K562 (cell line): ENCODE results near the gene PPCDC. TPM values are rescaled to one million over a fixed set of nuclear protein-coding genes. Genes with fewer than 3 reads are reported as not detected.

ENCODE experiments used
- KLF16 ChIP-seq: IDR thresholded peaks from 2 replicates; pipeline ENCODE4 v1.6.1; 2016; ENCODE audit warnings: antibody characterized with exemption
- PHF8 ChIP-seq: fragments of 200-600 bp; sonication (generic); IDR thresholded peaks from 2 replicates; pipeline ENCODE4 v1.6.1; 2012; ENCODE audit warnings: mixed run types, mild to moderate bottlenecking, inconsistent platforms, low read length, moderate library complexity, borderline replicate concordance
- RBM17 ChIP-seq: fragments of 200-400 bp; formaldehyde crosslinking; IDR thresholded peaks from 2 replicates; pipeline ENCODE4 v1.6.1; 2017; ENCODE audit warnings: low read depth, mild to moderate bottlenecking, low read length, borderline replicate concordance
- SLC30A9 ChIP-seq: fragments of 250-450 bp; sonication (Bioruptor Pico); IDR thresholded peaks from 2 replicates; pipeline ENCODE4 v1.8.0; 2022; ENCODE audit warnings: mild to moderate bottlenecking, moderate library complexity
- TCF7L2 ChIP-seq: fragments of 150-350 bp; IDR thresholded peaks from 2 replicates; pipeline ENCODE4 v1.6.1; 2016; ENCODE audit warnings: low read depth, mild to moderate bottlenecking, low read length, moderate library complexity
- polyA plus RNA-seq, 8 experiments: library from polyadenylated mRNA; depleted of rRNA in 4 of 8; stranded (reverse) in 5 of 8; unstranded in 3 of 8; fragments of >200 nt; fragmentation: Nextera tagmentation in 2 of 8; fragmentation: Illumina TruSeq in 1 of 8; extraction: Ambion mirVana in 2 of 8; extraction: Trizol in 1 of 8; gene quantifications; 2 replicates each; pipeline versions ENCODE4 v1.2.1 to v1.2.3, GENCODE V29; 2011 to 2014; ENCODE audit warnings: inconsistent platforms in 1 of 8, missing spikeins in 1 of 8
- total RNA-seq, 7 experiments: library from RNA; depleted of rRNA in 6 of 7; stranded (reverse); fragments of >200 nt in 6 of 7; fragmentation: Illumina TruSeq in 2 of 7; extraction: Trizol in 2 of 7; gene quantifications; 2 replicates each; pipeline versions ENCODE4 v1.2.1 to v1.2.3, GENCODE V29; 2011 to 2021; ENCODE audit warnings: low replicate concordance in 1 of 7
- TF ChIP-seq, protein P1 (sequence below), 2 experiments: fragments of 450-650 bp in 1 of 2; sonication (generic) in 1 of 2; formaldehyde crosslinking in 1 of 2; IDR thresholded peaks; 2 replicates each; pipeline versions ENCODE4 v1.7.1 to v1.9.0; 2016 to 2022; ENCODE audit warnings: inconsistent platforms in 1 of 2, mild to moderate bottlenecking in 1 of 2, missing genetic modification reagents in 1 of 2
- TF ChIP-seq, protein P2 (sequence below): sonication (generic); formaldehyde crosslinking; IDR thresholded peaks from 2 replicates; pipeline ENCODE4 v1.8.1; 2023; ENCODE audit warnings: mild to moderate bottlenecking, missing genetic modification reagents
- TF ChIP-seq, protein P3 (sequence below), 2 experiments: IDR thresholded peaks in 1 of 2; conservative IDR thresholded peaks in 1 of 2; 2 replicates each; pipeline ENCODE4 v1.6.1; 2016; ENCODE audit warnings: low read depth in 2 of 2, mild to moderate bottlenecking in 1 of 2, missing compliant biosample characterization in 1 of 2, missing genetic modification characterization in 1 of 2, moderate library complexity in 1 of 2
- TF ChIP-seq, protein P4 (sequence below): sonication (generic); formaldehyde crosslinking; IDR thresholded peaks from 2 replicates; pipeline ENCODE4 v1.8.1; 2023; ENCODE audit warnings: mild to moderate bottlenecking, missing genetic modification reagents

Gene PPCDC
- total and polyA plus RNA-seq, 9 of the 15 experiments (the other 6 are each of a cell fraction or from before 2014, with no cell fraction given) = 10.9 to 53.6 (median 16.7) TPM

DNA sequence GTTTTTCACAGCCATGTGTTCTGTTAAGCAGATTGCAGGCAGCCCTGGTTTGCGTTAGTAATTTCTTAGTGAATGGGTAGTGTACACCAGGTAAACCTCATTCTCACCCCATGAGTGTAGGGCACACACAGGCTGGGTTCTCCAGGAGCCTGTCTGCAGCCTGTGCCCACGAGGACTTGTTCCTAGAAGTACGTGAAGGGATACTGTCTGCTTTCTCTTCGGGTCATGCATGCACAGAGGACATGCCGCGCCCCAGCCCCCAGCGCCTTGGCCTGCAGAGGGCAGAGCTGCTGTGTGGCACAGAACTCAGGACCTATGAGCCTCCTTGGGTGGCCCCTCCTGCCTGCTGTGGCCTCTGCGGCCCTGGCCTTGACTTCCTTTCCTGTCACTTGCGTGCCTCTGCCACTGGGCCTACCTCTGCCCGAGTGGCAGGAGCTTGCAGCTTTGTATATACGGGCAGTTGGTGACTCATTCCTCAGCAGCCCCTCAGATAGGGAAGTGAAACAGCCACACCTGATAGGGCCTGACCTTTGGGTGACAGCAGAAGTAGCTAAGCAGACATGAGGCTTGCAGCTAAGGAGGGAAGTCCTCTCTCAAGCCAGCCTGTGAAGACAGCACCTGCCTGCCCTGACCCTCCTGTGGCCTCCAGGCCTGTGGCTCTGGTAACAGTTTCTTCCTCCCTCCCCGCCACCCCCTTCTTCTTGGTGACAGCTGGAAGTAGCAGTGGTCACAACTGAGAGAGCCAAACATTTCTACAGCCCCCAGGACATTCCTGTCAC, 19.5 kb downstream of the PPCDC start (continued):
- TF ChIP-seq, protein P1, sequence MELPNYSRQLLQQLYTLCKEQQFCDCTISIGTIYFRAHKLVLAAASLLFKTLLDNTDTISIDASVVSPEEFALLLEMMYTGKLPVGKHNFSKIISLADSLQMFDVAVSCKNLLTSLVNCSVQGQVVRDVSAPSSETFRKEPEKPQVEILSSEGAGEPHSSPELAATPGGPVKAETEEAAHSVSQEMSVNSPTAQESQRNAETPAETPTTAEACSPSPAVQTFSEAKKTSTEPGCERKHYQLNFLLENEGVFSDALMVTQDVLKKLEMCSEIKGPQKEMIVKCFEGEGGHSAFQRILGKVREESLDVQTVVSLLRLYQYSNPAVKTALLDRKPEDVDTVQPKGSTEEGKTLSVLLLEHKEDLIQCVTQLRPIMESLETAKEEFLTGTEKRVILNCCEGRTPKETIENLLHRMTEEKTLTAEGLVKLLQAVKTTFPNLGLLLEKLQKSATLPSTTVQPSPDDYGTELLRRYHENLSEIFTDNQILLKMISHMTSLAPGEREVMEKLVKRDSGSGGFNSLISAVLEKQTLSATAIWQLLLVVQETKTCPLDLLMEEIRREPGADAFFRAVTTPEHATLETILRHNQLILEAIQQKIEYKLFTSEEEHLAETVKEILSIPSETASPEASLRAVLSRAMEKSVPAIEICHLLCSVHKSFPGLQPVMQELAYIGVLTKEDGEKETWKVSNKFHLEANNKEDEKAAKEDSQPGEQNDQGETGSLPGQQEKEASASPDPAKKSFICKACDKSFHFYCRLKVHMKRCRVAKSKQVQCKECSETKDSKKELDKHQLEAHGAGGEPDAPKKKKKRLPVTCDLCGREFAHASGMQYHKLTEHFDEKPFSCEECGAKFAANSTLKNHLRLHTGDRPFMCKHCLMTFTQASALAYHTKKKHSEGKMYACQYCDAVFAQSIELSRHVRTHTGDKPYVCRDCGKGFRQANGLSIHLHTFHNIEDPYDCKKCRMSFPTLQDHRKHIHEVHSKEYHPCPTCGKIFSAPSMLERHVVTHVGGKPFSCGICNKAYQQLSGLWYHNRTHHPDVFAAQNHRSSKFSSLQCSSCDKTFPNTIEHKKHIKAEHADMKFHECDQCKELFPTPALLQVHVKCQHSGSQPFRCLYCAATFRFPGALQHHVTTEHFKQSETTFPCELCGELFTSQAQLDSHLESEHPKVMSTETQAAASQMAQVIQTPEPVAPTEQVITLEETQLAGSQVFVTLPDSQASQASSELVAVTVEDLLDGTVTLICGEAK (IDR thresholded peaks at IDR 0.05) = no peak
- TF ChIP-seq, protein P1 (CRISPR knock-in tag; IDR thresholded peaks at IDR 0.05) = no peak
- TF ChIP-seq PHF8 (no peak), TCF7L2 (no peak), KLF16 (no peak), RBM17 (no peak), SLC30A9 (CRISPR knock-in tag) (no peak)
- TF ChIP-seq, protein P2, sequence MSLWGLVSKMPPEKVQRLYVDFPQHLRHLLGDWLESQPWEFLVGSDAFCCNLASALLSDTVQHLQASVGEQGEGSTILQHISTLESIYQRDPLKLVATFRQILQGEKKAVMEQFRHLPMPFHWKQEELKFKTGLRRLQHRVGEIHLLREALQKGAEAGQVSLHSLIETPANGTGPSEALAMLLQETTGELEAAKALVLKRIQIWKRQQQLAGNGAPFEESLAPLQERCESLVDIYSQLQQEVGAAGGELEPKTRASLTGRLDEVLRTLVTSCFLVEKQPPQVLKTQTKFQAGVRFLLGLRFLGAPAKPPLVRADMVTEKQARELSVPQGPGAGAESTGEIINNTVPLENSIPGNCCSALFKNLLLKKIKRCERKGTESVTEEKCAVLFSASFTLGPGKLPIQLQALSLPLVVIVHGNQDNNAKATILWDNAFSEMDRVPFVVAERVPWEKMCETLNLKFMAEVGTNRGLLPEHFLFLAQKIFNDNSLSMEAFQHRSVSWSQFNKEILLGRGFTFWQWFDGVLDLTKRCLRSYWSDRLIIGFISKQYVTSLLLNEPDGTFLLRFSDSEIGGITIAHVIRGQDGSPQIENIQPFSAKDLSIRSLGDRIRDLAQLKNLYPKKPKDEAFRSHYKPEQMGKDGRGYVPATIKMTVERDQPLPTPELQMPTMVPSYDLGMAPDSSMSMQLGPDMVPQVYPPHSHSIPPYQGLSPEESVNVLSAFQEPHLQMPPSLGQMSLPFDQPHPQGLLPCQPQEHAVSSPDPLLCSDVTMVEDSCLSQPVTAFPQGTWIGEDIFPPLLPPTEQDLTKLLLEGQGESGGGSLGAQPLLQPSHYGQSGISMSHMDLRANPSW (CRISPR knock-in tag) = no peak
- TF ChIP-seq, protein P3, sequence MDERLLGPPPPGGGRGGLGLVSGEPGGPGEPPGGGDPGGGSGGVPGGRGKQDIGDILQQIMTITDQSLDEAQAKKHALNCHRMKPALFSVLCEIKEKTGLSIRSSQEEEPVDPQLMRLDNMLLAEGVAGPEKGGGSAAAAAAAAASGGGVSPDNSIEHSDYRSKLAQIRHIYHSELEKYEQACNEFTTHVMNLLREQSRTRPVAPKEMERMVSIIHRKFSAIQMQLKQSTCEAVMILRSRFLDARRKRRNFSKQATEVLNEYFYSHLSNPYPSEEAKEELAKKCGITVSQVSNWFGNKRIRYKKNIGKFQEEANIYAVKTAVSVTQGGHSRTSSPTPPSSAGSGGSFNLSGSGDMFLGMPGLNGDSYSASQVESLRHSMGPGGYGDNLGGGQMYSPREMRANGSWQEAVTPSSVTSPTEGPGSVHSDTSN (CRISPR knock-in tag; IDR thresholded peaks at IDR 0.05; ENCODE audit: low read depth) = no peak
- TF ChIP-seq, protein P3 (tag; conservative IDR thresholded peaks at IDR 0.05; ENCODE audit: low read depth) = no peak; the same call in 1 of the 2 replicates
- TF ChIP-seq, protein P4, sequence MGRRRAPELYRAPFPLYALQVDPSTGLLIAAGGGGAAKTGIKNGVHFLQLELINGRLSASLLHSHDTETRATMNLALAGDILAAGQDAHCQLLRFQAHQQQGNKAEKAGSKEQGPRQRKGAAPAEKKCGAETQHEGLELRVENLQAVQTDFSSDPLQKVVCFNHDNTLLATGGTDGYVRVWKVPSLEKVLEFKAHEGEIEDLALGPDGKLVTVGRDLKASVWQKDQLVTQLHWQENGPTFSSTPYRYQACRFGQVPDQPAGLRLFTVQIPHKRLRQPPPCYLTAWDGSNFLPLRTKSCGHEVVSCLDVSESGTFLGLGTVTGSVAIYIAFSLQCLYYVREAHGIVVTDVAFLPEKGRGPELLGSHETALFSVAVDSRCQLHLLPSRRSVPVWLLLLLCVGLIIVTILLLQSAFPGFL = no peak
